Measurements from ENCODE around the gene TXNDC11. TPM values are rescaled to one million over a fixed set of nuclear protein-coding genes. Genes with fewer than 3 reads are reported as not detected.

Gene TXNDC11
- total RNA-seq, 1 donor from 2014 or later: 29.0 TPM

DNA sequence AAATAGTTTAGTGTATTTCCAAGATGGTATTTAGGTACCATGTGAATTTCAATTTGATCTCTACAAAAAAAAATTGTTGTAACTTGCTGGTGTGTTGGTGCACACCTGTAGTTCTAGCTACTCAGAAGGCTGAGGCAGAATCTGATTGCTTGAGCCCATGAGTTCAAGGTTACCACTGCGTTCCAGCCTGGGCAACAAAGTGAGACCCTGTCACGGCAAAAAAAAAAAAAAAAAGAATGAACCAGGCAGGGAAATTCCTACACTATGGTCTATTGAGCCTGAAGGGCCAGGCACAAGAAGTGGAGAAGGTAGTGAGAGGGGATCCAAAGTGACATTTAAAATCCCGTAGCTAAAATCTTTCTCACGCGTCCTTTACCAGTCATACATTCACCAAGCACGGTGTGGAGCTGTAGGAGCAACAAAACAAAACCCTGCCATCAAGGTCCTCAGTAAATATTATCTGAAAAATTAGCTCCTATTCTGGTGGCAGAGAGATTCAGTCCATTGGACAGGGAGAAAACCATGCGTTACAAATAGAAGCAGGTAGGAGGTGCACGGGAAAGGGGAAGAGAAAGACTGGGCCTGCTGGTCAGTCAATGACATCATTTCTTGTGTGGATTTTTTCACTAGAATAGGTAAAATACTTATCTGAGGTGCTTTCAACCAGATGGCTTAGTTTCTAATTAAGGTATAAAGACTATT lies 27.3 kb downstream of the TXNDC11 start:
- DNase-seq (ENCODE audit: low read depth) (no peak), FAIRE-seq (no peak)
- Histone ChIP-seq H3K9me3 (ENCODE audit: insufficient read depth, low read depth, low read length) (no peaks in the 10 kb centered on the region), H3K36me3 (ENCODE audit: insufficient read depth, low read length) (peaks cover 17% of the 10 kb centered on the region), H2AFZ (ENCODE audit: low read depth, low read length) (no peak overlapping the region), H3K4me3 (ENCODE audit: insufficient read depth, low read depth, low read length) (no peak overlapping the region), H4K20me1 (ENCODE audit: insufficient read depth, low read length) (peaks cover 49% of the 10 kb centered on the region), H3K4me1 (ENCODE audit: insufficient read depth, low read length) (no peaks in the 10 kb centered on the region), H3K4me2 (ENCODE audit: low read length) (no peak overlapping the region), H3K27me3 (ENCODE audit: insufficient read depth, low read length) (no peaks in the 10 kb centered on the region), H3K9ac (ENCODE audit: low read length) (no peak overlapping the region), H3K27ac (ENCODE audit: low read depth, low read length) (no peak overlapping the region), H3K79me2 (ENCODE audit: insufficient read depth, low read length) (no peaks in the 10 kb centered on the region)
- H3K27me3 Mint-ChIP-seq (ENCODE audit: low read depth, unreplicated experiment): no peaks in the 10 kb centered on the region
- no peaks in the 10 kb centered on the region for H3K9me3 Mint-ChIP-seq (ENCODE audit: unreplicated experiment)
- no peak overlapping the region for H3K4me3 Mint-ChIP-seq (ENCODE audit: unreplicated experiment)
- H3K27ac Mint-ChIP-seq (ENCODE audit: unreplicated experiment): no peak overlapping the region
- no peak for TF ChIP-seq EZH2 (IDR thresholded peaks at IDR 0.05; ENCODE audit: insufficient read depth, low read length)
- TF ChIP-seq, protein P1, sequence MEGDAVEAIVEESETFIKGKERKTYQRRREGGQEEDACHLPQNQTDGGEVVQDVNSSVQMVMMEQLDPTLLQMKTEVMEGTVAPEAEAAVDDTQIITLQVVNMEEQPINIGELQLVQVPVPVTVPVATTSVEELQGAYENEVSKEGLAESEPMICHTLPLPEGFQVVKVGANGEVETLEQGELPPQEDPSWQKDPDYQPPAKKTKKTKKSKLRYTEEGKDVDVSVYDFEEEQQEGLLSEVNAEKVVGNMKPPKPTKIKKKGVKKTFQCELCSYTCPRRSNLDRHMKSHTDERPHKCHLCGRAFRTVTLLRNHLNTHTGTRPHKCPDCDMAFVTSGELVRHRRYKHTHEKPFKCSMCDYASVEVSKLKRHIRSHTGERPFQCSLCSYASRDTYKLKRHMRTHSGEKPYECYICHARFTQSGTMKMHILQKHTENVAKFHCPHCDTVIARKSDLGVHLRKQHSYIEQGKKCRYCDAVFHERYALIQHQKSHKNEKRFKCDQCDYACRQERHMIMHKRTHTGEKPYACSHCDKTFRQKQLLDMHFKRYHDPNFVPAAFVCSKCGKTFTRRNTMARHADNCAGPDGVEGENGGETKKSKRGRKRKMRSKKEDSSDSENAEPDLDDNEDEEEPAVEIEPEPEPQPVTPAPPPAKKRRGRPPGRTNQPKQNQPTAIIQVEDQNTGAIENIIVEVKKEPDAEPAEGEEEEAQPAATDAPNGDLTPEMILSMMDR (IDR thresholded peaks at IDR 0.05; ENCODE audit: insufficient read depth, low read depth, low read length): no peak
- peaks cover 13% of the 10 kb centered on the region for H3K36me3 Mint-ChIP-seq (ENCODE audit: low read depth, unreplicated experiment)
- peaks cover 2% of the 10 kb centered on the region for H3K4me1 Mint-ChIP-seq (ENCODE audit: low read depth, unreplicated experiment)

DNA sequence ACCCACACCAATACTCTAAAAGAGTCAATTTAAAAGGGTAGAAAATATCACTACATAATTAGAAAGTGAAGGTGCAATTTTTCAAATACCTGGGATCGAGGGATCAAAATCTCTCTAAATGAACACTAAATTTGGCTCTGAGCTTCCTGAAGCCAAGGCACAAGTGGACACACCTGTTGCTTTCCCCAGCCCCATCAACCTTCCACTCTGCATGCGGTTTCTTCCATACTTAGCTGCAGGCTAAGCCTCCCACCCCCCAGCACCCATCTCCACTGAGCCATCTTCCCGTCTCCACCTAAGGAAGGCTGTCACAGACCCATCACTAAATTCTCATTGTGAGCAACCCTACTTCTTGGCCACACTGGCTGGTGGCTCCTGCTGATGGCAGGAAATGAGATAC lies 30.5 kb downstream of the TXNDC11 start:
- Histone ChIP-seq H3K27ac (ENCODE audit: low read depth, low read length) (no peak overlapping the region), H3K9ac (ENCODE audit: low read length) (no peak overlapping the region), H3K9me3 (ENCODE audit: insufficient read depth, low read depth, low read length) (no peaks in the 10 kb centered on the region), H3K4me3 (ENCODE audit: insufficient read depth, low read depth, low read length) (no peak overlapping the region), H3K4me2 (ENCODE audit: low read length) (no peak overlapping the region), H2AFZ (ENCODE audit: low read depth, low read length) (no peak overlapping the region), H3K27me3 (ENCODE audit: insufficient read depth, low read length) (no peaks in the 10 kb centered on the region), H3K36me3 (ENCODE audit: insufficient read depth, low read length) (peaks cover 3% of the 10 kb centered on the region), H3K79me2 (ENCODE audit: insufficient read depth, low read length) (no peaks in the 10 kb centered on the region), H3K4me1 (ENCODE audit: insufficient read depth, low read length) (peaks cover 10% of the 10 kb centered on the region), H4K20me1 (ENCODE audit: insufficient read depth, low read length) (peaks cover 46% of the 10 kb centered on the region)
- H3K9me3 Mint-ChIP-seq (ENCODE audit: unreplicated experiment): no peaks in the 10 kb centered on the region
- peaks cover 10% of the 10 kb centered on the region for H3K4me1 Mint-ChIP-seq (ENCODE audit: low read depth, unreplicated experiment)
- DNase-seq (ENCODE audit: low read depth) (no peak), FAIRE-seq (no peak)
- H3K27me3 Mint-ChIP-seq (ENCODE audit: low read depth, unreplicated experiment): no peaks in the 10 kb centered on the region
- no peak overlapping the region for H3K27ac Mint-ChIP-seq (ENCODE audit: unreplicated experiment)
- no peak for TF ChIP-seq EZH2 (IDR thresholded peaks at IDR 0.05; ENCODE audit: insufficient read depth, low read length)
- peaks cover 14% of the 10 kb centered on the region for H3K36me3 Mint-ChIP-seq (ENCODE audit: low read depth, unreplicated experiment)
- no peak overlapping the region for H3K4me3 Mint-ChIP-seq (ENCODE audit: unreplicated experiment)

DNA sequence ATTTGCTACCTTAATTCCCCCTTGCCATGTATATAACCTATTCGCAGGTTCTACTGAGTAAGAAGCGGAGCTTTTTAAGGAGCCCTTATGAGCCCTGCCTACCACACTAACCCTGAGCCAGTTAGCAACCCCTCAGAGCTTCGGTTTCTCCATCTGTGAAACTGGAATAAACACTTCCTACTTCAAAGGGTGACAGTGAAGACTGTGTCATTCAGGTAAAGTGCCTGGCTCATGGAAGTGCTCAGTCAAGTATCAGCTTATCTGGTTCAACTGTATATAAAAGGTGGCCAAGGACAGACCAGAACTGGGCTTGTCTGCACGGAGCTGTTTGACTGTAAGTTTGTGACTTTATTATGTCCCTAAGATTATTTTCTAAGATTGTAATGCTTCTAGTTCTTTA lies 31.0 kb downstream of the TXNDC11 start:
- Histone ChIP-seq H3K9ac (ENCODE audit: low read length) (no peak overlapping the region), H3K36me3 (ENCODE audit: insufficient read depth, low read length) (peaks cover 3% of the 10 kb centered on the region), H3K4me1 (ENCODE audit: insufficient read depth, low read length) (peaks cover 10% of the 10 kb centered on the region), H3K27me3 (ENCODE audit: insufficient read depth, low read length) (no peaks in the 10 kb centered on the region), H4K20me1 (ENCODE audit: insufficient read depth, low read length) (peaks cover 48% of the 10 kb centered on the region), H3K4me2 (ENCODE audit: low read length) (no peak overlapping the region), H3K4me3 (ENCODE audit: insufficient read depth, low read depth, low read length) (no peak overlapping the region), H2AFZ (ENCODE audit: low read depth, low read length) (no peak overlapping the region), H3K79me2 (ENCODE audit: insufficient read depth, low read length) (no peaks in the 10 kb centered on the region), H3K27ac (ENCODE audit: low read depth, low read length) (no peak overlapping the region), H3K9me3 (ENCODE audit: insufficient read depth, low read depth, low read length) (no peaks in the 10 kb centered on the region)
- Mint-ChIP-seq H3K27me3 (ENCODE audit: low read depth, unreplicated experiment) (no peaks in the 10 kb centered on the region), H3K9me3 (ENCODE audit: unreplicated experiment) (no peaks in the 10 kb centered on the region), H3K27ac (ENCODE audit: unreplicated experiment) (no peak overlapping the region), H3K36me3 (ENCODE audit: low read depth, unreplicated experiment) (peaks cover 14% of the 10 kb centered on the region), H3K4me3 (ENCODE audit: unreplicated experiment) (no peak overlapping the region), H3K4me1 (ENCODE audit: low read depth, unreplicated experiment) (peaks cover 10% of the 10 kb centered on the region)
- TF ChIP-seq, protein P1 (IDR thresholded peaks at IDR 0.05; ENCODE audit: insufficient read depth, low read depth, low read length): no peak
- TF ChIP-seq EZH2 (IDR thresholded peaks at IDR 0.05; ENCODE audit: insufficient read depth, low read length): no peak
- DNase-seq (ENCODE audit: low read depth) (no peak), FAIRE-seq (no peak)
